Parathyroid adenoma (tissue), 2 donors: Measurements from ENCODE around the gene ZNF655.

Experiments
- H2AFZ ChIP-seq: fragments of 300-600 bp; sonication (generic); one replicate; pipeline ENCODE4 v1.7.0; 2017; ENCODE audit warnings: antibody characterized with exemption, mild to moderate bottlenecking
- H3K27ac ChIP-seq: fragments of 300-600 bp; sonication (generic); one replicate; pipeline ENCODE4 v1.7.0; 2017
- H3K27me3 ChIP-seq: fragments of 300-600 bp; sonication (generic); one replicate; pipeline ENCODE4 v1.7.0; 2017; ENCODE audit warnings: low read length; ENCODE audit not compliant: control insufficient read depth, insufficient read depth
- H3K36me3 ChIP-seq: fragments of 300-600 bp; sonication (generic); one replicate; pipeline ENCODE4 v1.7.0; 2017; ENCODE audit warnings: low read length; ENCODE audit not compliant: control insufficient read depth, insufficient read depth
- H3K4me1 ChIP-seq: fragments of 300-600 bp; sonication (generic); one replicate; pipeline ENCODE4 v1.7.0; 2017; ENCODE audit warnings: control low read depth
- H3K4me2 ChIP-seq: fragments of 300-600 bp; sonication (generic); one replicate; pipeline ENCODE4 v1.7.0; 2017; ENCODE audit warnings: low read length
- H3K4me3 ChIP-seq: fragments of 300-600 bp; sonication (generic); one replicate; pipeline ENCODE4 v1.7.0; 2017; ENCODE audit warnings: low read depth, low read length
- H3K79me2 ChIP-seq: fragments of 300-600 bp; sonication (generic); one replicate; pipeline ENCODE4 v1.7.0; 2017; ENCODE audit warnings: control low read depth
- H3K9ac ChIP-seq: fragments of 300-600 bp; sonication (generic); one replicate; pipeline ENCODE4 v1.7.0; 2017; ENCODE audit warnings: mild to moderate bottlenecking
- H3K9me3 ChIP-seq: fragments of 300-600 bp; sonication (generic); one replicate; pipeline ENCODE4 v1.7.0; 2017; ENCODE audit warnings: low read length; ENCODE audit not compliant: control insufficient read depth
- TF ChIP-seq, protein P1 (sequence below): fragments of 300-600 bp; sonication (generic); IDR thresholded peaks from one replicate; pipeline ENCODE4 v1.7.0; 2017; ENCODE audit warnings: antibody characterized with exemption, mild to moderate bottlenecking
- donor health status: primary hyperparathyroidism.

The ZNF655 gene

GRCh38 chr7:99531354-99531765 is 27.1 kb upstream of the ZNF655 start:
- Histone ChIP-seq H3K27ac (no peak overlapping the region), H2AFZ (no peak overlapping the region), H3K4me1 (no peaks in the 10 kb centered on the region), H3K27me3 (no peaks in the 10 kb centered on the region), H3K9ac (no peak overlapping the region), H3K36me3 (peaks cover 13% of the 10 kb centered on the region), H3K4me3 (no peak overlapping the region), H3K4me2 (no peak overlapping the region), H3K9me3 (peaks cover 7% of the 10 kb centered on the region), H3K79me2 (peaks cover 13% of the 10 kb centered on the region)
- TF ChIP-seq, protein P1, sequence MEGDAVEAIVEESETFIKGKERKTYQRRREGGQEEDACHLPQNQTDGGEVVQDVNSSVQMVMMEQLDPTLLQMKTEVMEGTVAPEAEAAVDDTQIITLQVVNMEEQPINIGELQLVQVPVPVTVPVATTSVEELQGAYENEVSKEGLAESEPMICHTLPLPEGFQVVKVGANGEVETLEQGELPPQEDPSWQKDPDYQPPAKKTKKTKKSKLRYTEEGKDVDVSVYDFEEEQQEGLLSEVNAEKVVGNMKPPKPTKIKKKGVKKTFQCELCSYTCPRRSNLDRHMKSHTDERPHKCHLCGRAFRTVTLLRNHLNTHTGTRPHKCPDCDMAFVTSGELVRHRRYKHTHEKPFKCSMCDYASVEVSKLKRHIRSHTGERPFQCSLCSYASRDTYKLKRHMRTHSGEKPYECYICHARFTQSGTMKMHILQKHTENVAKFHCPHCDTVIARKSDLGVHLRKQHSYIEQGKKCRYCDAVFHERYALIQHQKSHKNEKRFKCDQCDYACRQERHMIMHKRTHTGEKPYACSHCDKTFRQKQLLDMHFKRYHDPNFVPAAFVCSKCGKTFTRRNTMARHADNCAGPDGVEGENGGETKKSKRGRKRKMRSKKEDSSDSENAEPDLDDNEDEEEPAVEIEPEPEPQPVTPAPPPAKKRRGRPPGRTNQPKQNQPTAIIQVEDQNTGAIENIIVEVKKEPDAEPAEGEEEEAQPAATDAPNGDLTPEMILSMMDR = no peak

DNA sequence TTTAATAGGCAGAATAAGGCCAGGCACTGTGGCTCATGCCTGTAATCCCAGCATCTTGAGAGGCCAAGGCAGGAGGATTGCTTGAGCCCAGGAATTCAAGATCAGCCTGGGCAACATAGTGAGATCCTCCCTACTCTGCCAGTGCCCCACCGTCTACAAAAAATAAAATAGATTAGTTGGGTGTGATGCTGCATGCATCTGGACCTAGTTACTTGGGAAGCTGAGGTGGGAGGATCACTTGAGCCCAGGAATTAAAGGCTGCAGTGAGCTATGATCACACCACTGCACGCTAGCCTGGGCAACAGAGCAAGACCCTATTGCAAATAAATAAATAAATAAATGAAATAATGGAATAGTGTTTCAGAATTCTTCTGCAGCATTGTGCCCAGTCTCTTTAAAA is 22.8 kb upstream of the ZNF655 start:
- no peak overlapping the region for H3K4me3 ChIP-seq
- H3K4me1 ChIP-seq = no peaks in the 10 kb centered on the region
- peaks cover 13% of the 10 kb centered on the region for H3K79me2 ChIP-seq
- H3K9ac ChIP-seq = no peak overlapping the region
- H3K27ac ChIP-seq = no peak overlapping the region
- no peaks in the 10 kb centered on the region for H3K27me3 ChIP-seq
- no peak overlapping the region for H2AFZ ChIP-seq
- peaks cover 13% of the 10 kb centered on the region for H3K36me3 ChIP-seq
- no peak overlapping the region for H3K4me2 ChIP-seq
- TF ChIP-seq, protein P1 = no peak
- H3K9me3 ChIP-seq = peaks cover 7% of the 10 kb centered on the region

DNA sequence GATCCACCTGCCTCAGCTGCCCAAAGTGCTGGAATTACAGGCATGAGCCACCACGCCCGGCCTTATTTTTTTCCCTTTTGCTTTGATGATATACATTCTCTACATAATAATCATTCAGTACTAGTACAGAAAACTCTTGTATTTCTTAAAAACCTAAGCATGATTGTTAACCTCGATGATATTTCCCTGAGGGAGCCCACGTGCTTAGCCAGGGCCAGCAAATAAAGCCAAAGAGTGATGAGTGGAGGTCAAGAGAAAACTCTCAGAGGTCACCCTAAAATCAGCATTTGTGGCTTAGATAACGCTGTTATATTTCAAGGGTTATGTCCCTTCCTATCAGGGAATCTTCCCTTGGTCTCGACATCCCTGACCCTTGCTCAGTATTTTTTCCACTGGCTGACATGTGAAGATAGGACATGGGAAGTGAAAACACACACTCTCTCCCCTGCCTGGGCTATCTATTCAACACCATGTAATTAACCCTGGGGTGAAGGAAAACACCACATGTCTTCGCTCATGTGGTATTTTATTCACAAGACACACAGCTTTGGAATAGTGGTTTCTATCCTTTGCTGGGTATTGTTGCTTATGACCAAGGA is 19.1 kb upstream of the ZNF655 start:
- H3K79me2 ChIP-seq = no peaks in the 10 kb centered on the region
- no peak overlapping the region for H3K9ac ChIP-seq
- H3K27ac ChIP-seq = no peak overlapping the region
- TF ChIP-seq, protein P1 = no peak
- H3K4me2 ChIP-seq = no peak overlapping the region
- no peaks in the 10 kb centered on the region for H3K36me3 ChIP-seq
- H3K4me3 ChIP-seq = no peak overlapping the region
- no peaks in the 10 kb centered on the region for H3K27me3 ChIP-seq
- H3K4me1 ChIP-seq = no peaks in the 10 kb centered on the region
- no peak overlapping the region for H2AFZ ChIP-seq
- H3K9me3 ChIP-seq = no peaks in the 10 kb centered on the region

- no peaks in the 10 kb centered on the region for H3K4me1 ChIP-seq
Observed at GRCh38 chr7:99540542-99540941, 17.9 kb upstream of the ZNF655 start.

More at GRCh38 chr7:99540542-99540941, 17.9 kb upstream of the ZNF655 start:
- Histone ChIP-seq H3K27me3 (no peaks in the 10 kb centered on the region), H3K9ac (no peak overlapping the region), H3K79me2 (no peaks in the 10 kb centered on the region), H3K27ac (no peak overlapping the region), H2AFZ (no peak overlapping the region), H3K4me3 (no peak overlapping the region), H3K9me3 (no peaks in the 10 kb centered on the region), H3K36me3 (no peaks in the 10 kb centered on the region), H3K4me2 (no peak overlapping the region)
- TF ChIP-seq, protein P1 = no peak
